WTC11 (cell line): Measurements from ENCODE around the gene BNC2. TPM values are rescaled to one million over a fixed set of nuclear protein-coding genes. Genes with fewer than 3 reads are reported as not detected.

Experiments
- ATAC-seq: fragments of 200-7000 bp; cut with Tn5 transposase; 2 replicates; pipeline ENCODE4 v1.10.0; 2021; ENCODE audit warnings: mild to moderate bottlenecking, moderate library complexity
- CTCF ChIA-PET: fragments of 300-600 bp; sonication (Branson Sonifier 250); formaldehyde crosslinking; loops from one replicate; lab custom pipeline; 2021; ENCODE audit warnings: antibody characterized with exemption; lab: Charles Lee
- POLR2A ChIA-PET: fragments of 350-600 bp; sonication (Branson Sonifier 250); formaldehyde crosslinking; loops from one replicate; lab custom pipeline; 2021; ENCODE audit warnings: antibody characterized with exemption; lab: Charles Lee
- DNase-seq: peaks from one replicate; pipeline ENCODE4 v3.0.0; 2021; ENCODE audit warnings: low spot score
- H3K27ac Mint-ChIP-seq: 2 replicates; pipeline ENCODE4 v1.8.0; 2021; ENCODE audit warnings: mixed read lengths
- H3K27me3 Mint-ChIP-seq: 2 replicates; pipeline ENCODE4 v1.8.0; 2021; ENCODE audit warnings: low read depth, mild to moderate bottlenecking, moderate library complexity, mixed read lengths
- H3K36me3 Mint-ChIP-seq: 2 replicates; pipeline ENCODE4 v1.8.0; 2021; ENCODE audit warnings: mixed read lengths
- H3K4me1 Mint-ChIP-seq: 2 replicates; pipeline ENCODE4 v1.8.0; 2022; ENCODE audit warnings: mixed read lengths
- H3K4me3 Mint-ChIP-seq: 2 replicates; pipeline ENCODE4 v1.8.0; 2021; ENCODE audit warnings: mild to moderate bottlenecking, moderate library complexity, mixed read lengths
- H3K9me3 Mint-ChIP-seq: 2 replicates; pipeline ENCODE4 v1.8.0; 2021; ENCODE audit warnings: mixed read lengths
- ATF3 ChIP-seq: sonication (generic); formaldehyde crosslinking; conservative IDR thresholded peaks from 2 replicates; pipeline ENCODE4 v1.8.1; 2022; ENCODE audit warnings: mild to moderate bottlenecking, missing genetic modification reagents
- CBFB ChIP-seq: sonication (generic); formaldehyde crosslinking; IDR thresholded peaks from 2 replicates; pipeline ENCODE4 v1.8.1; 2022; ENCODE audit warnings: mild to moderate bottlenecking, low read depth, missing genetic modification reagents
- E2F1 ChIP-seq: sonication (generic); formaldehyde crosslinking; IDR thresholded peaks from 2 replicates; pipeline ENCODE4 v1.8.0; 2022; ENCODE audit warnings: mild to moderate bottlenecking, missing genetic modification reagents
- ESRRA ChIP-seq: sonication (generic); formaldehyde crosslinking; IDR thresholded peaks from 2 replicates; pipeline ENCODE4 v1.8.1; 2022; ENCODE audit warnings: mild to moderate bottlenecking, missing genetic modification reagents, borderline replicate concordance
- FOXJ3 ChIP-seq: sonication (generic); formaldehyde crosslinking; IDR thresholded peaks from 2 replicates; pipeline ENCODE4 v1.9.0; 2021; ENCODE audit warnings: missing genetic modification reagents, mild to moderate bottlenecking, borderline replicate concordance
- FOXK1 ChIP-seq: sonication (generic); formaldehyde crosslinking; IDR thresholded peaks from 2 replicates; pipeline ENCODE4 v1.8.0; 2022; ENCODE audit warnings: mild to moderate bottlenecking, moderate library complexity, missing genetic modification reagents
- FOXP1 ChIP-seq: sonication (generic); formaldehyde crosslinking; IDR thresholded peaks from 2 replicates; pipeline ENCODE4 v1.8.0; 2022; ENCODE audit warnings: missing genetic modification reagents, mild to moderate bottlenecking, moderate library complexity, borderline replicate concordance
- GABPB1 ChIP-seq: sonication (generic); formaldehyde crosslinking; IDR thresholded peaks from 2 replicates; pipeline ENCODE4 v1.8.1; 2023; ENCODE audit warnings: mild to moderate bottlenecking, missing genetic modification reagents
- GRHL2 ChIP-seq: fragments of 250-450 bp; sonication (Bioruptor Pico); IDR thresholded peaks from 2 replicates; pipeline ENCODE4 v1.8.0; 2022; ENCODE audit warnings: mild to moderate bottlenecking, moderate library complexity; ENCODE audit not compliant: insufficient replicate concordance, severe bottlenecking
- MYBL2 ChIP-seq: sonication (generic); formaldehyde crosslinking; IDR thresholded peaks from 2 replicates; pipeline ENCODE4 v1.8.1; 2023; ENCODE audit warnings: mild to moderate bottlenecking, moderate library complexity, missing genetic modification reagents
- NFYB ChIP-seq: sonication (generic); formaldehyde crosslinking; conservative IDR thresholded peaks from 2 replicates; pipeline ENCODE4 v1.8.0; 2022; ENCODE audit warnings: low read depth, missing genetic modification reagents
- RELA ChIP-seq: sonication (generic); formaldehyde crosslinking; IDR thresholded peaks from 2 replicates; pipeline ENCODE4 v1.8.1; 2022; ENCODE audit warnings: missing genetic modification reagents, mild to moderate bottlenecking, borderline replicate concordance
- SMAD3 ChIP-seq: sonication (generic); formaldehyde crosslinking; IDR thresholded peaks from 2 replicates; pipeline ENCODE4 v1.8.0; 2022; ENCODE audit warnings: missing genetic modification reagents, mild to moderate bottlenecking, borderline replicate concordance
- SMAD4 ChIP-seq: sonication (generic); formaldehyde crosslinking; IDR thresholded peaks from 2 replicates; pipeline ENCODE4 v1.8.0; 2022; ENCODE audit warnings: mild to moderate bottlenecking, missing genetic modification reagents
- SOX15 ChIP-seq: fragments of 250-450 bp; sonication (Bioruptor Pico); IDR thresholded peaks from 2 replicates; pipeline ENCODE4 v1.9.0; 2021; ENCODE audit warnings: mild to moderate bottlenecking
- TCF7 ChIP-seq: sonication (generic); formaldehyde crosslinking; IDR thresholded peaks from 2 replicates; pipeline ENCODE4 v1.8.0; 2022; ENCODE audit warnings: mild to moderate bottlenecking, low read depth, missing genetic modification reagents, moderate library complexity
- ZBTB21 ChIP-seq: sonication (generic); formaldehyde crosslinking; IDR thresholded peaks from 2 replicates; pipeline ENCODE4 v1.8.1; 2023; ENCODE audit warnings: mild to moderate bottlenecking, missing genetic modification reagents, borderline replicate concordance
- ZNF423 ChIP-seq: fragments of 250-450 bp; sonication (Bioruptor Pico); IDR thresholded peaks from 2 replicates; pipeline ENCODE4 v2.1.2; 2022; ENCODE audit warnings: mild to moderate bottlenecking, moderate library complexity
- total RNA-seq: library from RNA; stranded (reverse); gene quantifications from 3 replicates; pipeline ENCODE4 v1.2.3, GENCODE V29; 2021
- TF ChIP-seq, protein P1 (sequence below): sonication (generic); formaldehyde crosslinking; IDR thresholded peaks from 2 replicates; pipeline ENCODE4 v1.8.0; 2022; ENCODE audit warnings: missing genetic modification reagents
- TF ChIP-seq, protein P2 (sequence below): sonication (generic); formaldehyde crosslinking; IDR thresholded peaks from 2 replicates; pipeline ENCODE4 v1.8.1; 2023; ENCODE audit warnings: mild to moderate bottlenecking, missing genetic modification reagents
- TF ChIP-seq, protein P3 (sequence below): sonication (generic); formaldehyde crosslinking; IDR thresholded peaks from 2 replicates; pipeline ENCODE4 v1.8.0; 2022; ENCODE audit warnings: mild to moderate bottlenecking, missing genetic modification reagents
- TF ChIP-seq, protein P4 (sequence below): sonication (generic); formaldehyde crosslinking; IDR thresholded peaks from 2 replicates; pipeline ENCODE4 v1.8.1; 2023; ENCODE audit warnings: mild to moderate bottlenecking, missing genetic modification reagents, borderline replicate concordance

The BNC2 gene
- total RNA-seq, 1 experiment from 2014 or later: 33.3 TPM

DNA sequence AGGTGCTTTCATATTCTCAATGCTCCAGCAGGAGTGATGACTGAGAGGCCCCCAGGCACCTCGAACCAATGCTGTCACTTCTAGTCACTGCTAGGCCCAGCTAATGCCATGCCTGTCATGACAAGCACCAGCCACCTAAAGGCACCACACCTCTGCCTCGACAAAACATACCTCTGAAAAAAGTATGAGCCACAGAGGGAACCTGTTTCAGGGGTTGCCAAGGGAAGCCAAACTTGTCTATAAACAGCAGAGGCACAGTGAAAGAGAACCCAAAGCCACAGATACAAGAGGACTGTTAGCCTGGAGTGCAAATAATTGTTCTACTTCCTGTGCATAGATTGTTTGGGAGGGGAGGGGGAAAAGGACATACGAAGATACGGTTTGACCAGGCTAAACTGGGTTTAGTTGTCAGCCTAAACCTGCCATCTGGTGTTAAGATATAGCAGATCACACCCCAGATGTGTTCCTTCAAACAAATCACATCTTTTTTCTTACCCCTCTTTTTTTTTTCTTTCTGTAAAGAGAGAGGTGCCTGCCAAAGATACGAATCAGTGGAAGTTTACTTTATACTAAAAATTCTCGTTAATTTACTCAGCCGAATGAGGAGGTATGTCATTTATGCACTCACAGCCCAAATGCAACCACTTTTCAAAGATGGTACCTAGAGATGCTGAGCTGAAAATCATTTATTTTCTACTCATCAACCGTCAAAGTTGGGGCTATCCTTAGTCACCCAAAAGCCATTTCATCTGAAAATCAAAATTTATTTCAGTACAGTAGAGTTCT, 45.7 kb downstream of the BNC2 start (continued):
- TF ChIP-seq GRHL2 (no peak), ZNF423 (CRISPR knock-in tag) (no peak), FOXK1 (no peak)

DNA sequence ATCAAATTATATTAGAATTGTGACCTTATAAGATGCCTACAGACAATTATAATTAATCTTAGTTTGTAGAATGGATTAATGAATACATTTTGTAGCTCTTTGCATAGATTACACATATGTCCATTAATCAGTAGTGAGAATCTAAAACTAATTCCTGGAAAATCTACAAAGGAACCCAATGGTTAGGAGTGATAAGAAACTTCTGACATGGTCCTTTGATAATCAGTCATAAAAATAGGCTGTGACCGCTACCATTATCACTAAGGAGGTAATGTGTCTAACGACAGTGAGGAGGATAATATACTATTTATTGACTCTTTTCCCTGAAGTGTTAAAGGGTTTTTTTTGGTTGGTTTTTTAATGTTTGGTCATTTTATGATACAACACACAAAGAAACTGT, 46.6 kb downstream of the BNC2 start:
- no peak for ATAC-seq

DNA sequence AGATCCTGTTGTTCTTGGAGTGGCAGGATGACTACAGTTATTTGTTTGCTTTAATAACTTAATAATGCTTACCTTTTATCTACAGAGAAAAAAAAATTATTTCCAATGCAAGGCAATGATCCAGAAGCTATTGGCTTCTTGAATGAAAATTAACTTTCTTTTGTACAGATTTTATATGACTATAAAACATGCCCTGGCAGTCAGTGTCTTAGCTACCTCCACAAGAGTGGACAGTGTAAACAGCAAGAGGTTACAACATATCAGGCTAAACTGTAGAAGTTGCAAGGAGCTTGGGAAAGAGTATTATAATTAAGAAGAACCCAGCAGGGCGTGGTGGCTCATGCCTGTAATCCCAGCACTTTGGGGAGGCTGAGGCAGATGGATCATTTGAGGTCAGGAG, 49.1 kb downstream of the BNC2 start:
- H3K4me1 Mint-ChIP-seq: peaks cover 57% of the 10 kb centered on the region
- DNase-seq (no peak), ATAC-seq (no peak)
- no peak overlapping the region for H3K4me3 Mint-ChIP-seq
- no peaks in the 10 kb centered on the region for H3K9me3 Mint-ChIP-seq
- H3K27ac Mint-ChIP-seq: no peak overlapping the region; the same call in 1 of the 2 replicates
- POLR2A ChIA-PET: no interaction called here
- 0 out of 2 replicates have a peak, but pooled peaks cover 3% of the 10 kb centered on the region for H3K36me3 Mint-ChIP-seq
- no peaks in the 10 kb centered on the region for H3K27me3 Mint-ChIP-seq
- CTCF ChIA-PET: interaction anchor here (0.6 kb wide), 1 partner anchor 268 kb away, joined by 4 read pairs; no protein-coding TSS in a partner anchor
- TF ChIP-seq, protein P1, sequence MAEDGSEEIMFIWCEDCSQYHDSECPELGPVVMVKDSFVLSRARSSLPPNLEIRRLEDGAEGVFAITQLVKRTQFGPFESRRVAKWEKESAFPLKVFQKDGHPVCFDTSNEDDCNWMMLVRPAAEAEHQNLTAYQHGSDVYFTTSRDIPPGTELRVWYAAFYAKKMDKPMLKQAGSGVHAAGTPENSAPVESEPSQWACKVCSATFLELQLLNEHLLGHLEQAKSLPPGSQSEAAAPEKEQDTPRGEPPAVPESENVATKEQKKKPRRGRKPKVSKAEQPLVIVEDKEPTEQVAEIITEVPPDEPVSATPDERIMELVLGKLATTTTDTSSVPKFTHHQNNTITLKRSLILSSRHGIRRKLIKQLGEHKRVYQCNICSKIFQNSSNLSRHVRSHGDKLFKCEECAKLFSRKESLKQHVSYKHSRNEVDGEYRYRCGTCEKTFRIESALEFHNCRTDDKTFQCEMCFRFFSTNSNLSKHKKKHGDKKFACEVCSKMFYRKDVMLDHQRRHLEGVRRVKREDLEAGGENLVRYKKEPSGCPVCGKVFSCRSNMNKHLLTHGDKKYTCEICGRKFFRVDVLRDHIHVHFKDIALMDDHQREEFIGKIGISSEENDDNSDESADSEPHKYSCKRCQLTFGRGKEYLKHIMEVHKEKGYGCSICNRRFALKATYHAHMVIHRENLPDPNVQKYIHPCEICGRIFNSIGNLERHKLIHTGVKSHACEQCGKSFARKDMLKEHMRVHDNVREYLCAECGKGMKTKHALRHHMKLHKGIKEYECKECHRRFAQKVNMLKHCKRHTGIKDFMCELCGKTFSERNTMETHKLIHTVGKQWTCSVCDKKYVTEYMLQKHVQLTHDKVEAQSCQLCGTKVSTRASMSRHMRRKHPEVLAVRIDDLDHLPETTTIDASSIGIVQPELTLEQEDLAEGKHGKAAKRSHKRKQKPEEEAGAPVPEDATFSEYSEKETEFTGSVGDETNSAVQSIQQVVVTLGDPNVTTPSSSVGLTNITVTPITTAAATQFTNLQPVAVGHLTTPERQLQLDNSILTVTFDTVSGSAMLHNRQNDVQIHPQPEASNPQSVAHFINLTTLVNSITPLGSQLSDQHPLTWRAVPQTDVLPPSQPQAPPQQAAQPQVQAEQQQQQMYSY (CRISPR knock-in tag): no peak
- TF ChIP-seq ATF3 (no peak), MYBL2 (CRISPR knock-in tag) (no peak), TCF7 (CRISPR knock-in tag) (no peak), CBFB (no peak), E2F1 (CRISPR knock-in tag) (no peak), ZBTB21 (CRISPR knock-in tag) (no peak), SOX15 (CRISPR knock-in tag) (no peak), FOXP1 (CRISPR knock-in tag) (no peak), RELA (CRISPR knock-in tag) (no peak), NFYB (CRISPR knock-in tag) (no peak), GABPB1 (CRISPR knock-in tag) (no peak), SMAD4 (CRISPR knock-in tag) (no peak)
- TF ChIP-seq, protein P2, sequence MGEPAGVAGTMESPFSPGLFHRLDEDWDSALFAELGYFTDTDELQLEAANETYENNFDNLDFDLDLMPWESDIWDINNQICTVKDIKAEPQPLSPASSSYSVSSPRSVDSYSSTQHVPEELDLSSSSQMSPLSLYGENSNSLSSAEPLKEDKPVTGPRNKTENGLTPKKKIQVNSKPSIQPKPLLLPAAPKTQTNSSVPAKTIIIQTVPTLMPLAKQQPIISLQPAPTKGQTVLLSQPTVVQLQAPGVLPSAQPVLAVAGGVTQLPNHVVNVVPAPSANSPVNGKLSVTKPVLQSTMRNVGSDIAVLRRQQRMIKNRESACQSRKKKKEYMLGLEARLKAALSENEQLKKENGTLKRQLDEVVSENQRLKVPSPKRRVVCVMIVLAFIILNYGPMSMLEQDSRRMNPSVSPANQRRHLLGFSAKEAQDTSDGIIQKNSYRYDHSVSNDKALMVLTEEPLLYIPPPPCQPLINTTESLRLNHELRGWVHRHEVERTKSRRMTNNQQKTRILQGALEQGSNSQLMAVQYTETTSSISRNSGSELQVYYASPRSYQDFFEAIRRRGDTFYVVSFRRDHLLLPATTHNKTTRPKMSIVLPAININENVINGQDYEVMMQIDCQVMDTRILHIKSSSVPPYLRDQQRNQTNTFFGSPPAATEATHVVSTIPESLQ (CRISPR knock-in tag): no peak
- TF ChIP-seq, protein P3, sequence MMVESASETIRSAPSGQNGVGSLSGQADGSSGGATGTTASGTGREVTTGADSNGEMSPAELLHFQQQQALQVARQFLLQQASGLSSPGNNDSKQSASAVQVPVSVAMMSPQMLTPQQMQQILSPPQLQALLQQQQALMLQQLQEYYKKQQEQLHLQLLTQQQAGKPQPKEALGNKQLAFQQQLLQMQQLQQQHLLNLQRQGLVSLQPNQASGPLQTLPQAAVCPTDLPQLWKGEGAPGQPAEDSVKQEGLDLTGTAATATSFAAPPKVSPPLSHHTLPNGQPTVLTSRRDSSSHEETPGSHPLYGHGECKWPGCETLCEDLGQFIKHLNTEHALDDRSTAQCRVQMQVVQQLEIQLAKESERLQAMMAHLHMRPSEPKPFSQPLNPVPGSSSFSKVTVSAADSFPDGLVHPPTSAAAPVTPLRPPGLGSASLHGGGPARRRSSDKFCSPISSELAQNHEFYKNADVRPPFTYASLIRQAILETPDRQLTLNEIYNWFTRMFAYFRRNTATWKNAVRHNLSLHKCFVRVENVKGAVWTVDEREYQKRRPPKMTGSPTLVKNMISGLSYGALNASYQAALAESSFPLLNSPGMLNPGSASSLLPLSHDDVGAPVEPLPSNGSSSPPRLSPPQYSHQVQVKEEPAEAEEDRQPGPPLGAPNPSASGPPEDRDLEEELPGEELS (CRISPR knock-in tag): no peak
- TF ChIP-seq, protein P4, sequence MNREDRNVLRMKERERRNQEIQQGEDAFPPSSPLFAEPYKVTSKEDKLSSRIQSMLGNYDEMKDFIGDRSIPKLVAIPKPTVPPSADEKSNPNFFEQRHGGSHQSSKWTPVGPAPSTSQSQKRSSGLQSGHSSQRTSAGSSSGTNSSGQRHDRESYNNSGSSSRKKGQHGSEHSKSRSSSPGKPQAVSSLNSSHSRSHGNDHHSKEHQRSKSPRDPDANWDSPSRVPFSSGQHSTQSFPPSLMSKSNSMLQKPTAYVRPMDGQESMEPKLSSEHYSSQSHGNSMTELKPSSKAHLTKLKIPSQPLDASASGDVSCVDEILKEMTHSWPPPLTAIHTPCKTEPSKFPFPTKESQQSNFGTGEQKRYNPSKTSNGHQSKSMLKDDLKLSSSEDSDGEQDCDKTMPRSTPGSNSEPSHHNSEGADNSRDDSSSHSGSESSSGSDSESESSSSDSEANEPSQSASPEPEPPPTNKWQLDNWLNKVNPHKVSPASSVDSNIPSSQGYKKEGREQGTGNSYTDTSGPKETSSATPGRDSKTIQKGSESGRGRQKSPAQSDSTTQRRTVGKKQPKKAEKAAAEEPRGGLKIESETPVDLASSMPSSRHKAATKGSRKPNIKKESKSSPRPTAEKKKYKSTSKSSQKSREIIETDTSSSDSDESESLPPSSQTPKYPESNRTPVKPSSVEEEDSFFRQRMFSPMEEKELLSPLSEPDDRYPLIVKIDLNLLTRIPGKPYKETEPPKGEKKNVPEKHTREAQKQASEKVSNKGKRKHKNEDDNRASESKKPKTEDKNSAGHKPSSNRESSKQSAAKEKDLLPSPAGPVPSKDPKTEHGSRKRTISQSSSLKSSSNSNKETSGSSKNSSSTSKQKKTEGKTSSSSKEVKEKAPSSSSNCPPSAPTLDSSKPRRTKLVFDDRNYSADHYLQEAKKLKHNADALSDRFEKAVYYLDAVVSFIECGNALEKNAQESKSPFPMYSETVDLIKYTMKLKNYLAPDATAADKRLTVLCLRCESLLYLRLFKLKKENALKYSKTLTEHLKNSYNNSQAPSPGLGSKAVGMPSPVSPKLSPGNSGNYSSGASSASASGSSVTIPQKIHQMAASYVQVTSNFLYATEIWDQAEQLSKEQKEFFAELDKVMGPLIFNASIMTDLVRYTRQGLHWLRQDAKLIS (CRISPR knock-in tag): no peak

More for the DNA sequence above, 46.6 kb downstream of the BNC2 start:
- DNase-seq: no peak
- 0 out of 2 replicates have a peak, but pooled peaks cover 3% of the 10 kb centered on the region for H3K36me3 Mint-ChIP-seq
- no peaks in the 10 kb centered on the region for H3K27me3 Mint-ChIP-seq
- peaks cover 54% of the 10 kb centered on the region for H3K4me1 Mint-ChIP-seq
- H3K9me3 Mint-ChIP-seq: no peaks in the 10 kb centered on the region
- ChIA-PET POLR2A (no interaction called here), CTCF (no interaction called here)
- H3K4me3 Mint-ChIP-seq: no peak overlapping the region
- H3K27ac Mint-ChIP-seq: peak overlapping the region; percentile 53; the same call in 1 of the 2 replicates
- no peak for TF ChIP-seq FOXJ3 (CRISPR knock-in tag)
- no peak for TF ChIP-seq SMAD3 (CRISPR knock-in tag)
- no peak for TF ChIP-seq ESRRA (CRISPR knock-in tag)
- TF ChIP-seq, all 79 proteins: peak for 0
